ENCODE results near the gene MOB1B.

DNA sequence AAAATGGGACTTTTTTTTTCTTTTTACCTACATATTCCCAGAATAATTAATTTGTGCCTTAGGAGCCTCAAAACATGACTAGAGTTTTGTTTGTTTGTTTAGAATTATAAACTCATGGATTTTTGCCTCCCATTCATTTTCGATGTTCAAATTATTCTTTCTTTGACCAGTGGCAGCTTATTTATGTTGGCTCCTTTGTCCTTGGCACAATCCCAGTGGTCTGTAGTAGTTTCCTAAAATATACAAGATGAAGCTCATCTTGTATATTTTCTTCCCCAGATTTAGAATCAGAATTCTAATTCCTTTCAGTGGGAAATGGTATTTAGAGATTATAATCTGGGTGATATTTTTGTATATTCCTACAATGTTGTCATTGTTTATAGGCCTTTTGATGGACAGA, 118.4 kb downstream of the MOB1B start:
- TF ChIP-seq SUZ12 (IDR thresholded peaks at IDR 0.05; ENCODE audit: extremely low read depth, insufficient read depth, insufficient read length) (no peak), ZNF274 (IDR thresholded peaks at IDR 0.05; ENCODE audit: low read depth, low read length) (no peak), YY1 (IDR thresholded peaks at IDR 0.05; ENCODE audit: insufficient read depth, insufficient read length) (no peak)

Data from NT2/D1 (cell line).